Immature natural killer cell (primary cell): ENCODE results near the gene PABPC4L. TPM values are rescaled to one million over a fixed set of nuclear protein-coding genes. Genes with fewer than 3 reads are reported as not detected.
"Not testable (repeated sequence)": the region's sequence is repeated elsewhere in the genome, so short reads cannot be mapped to it uniquely, and the experiment has no call there.

Source experiments
- DNase-seq, 3 donors: peaks; one replicate each; pipeline ENCODE4 v3.0.0; 2022; ENCODE audit warnings: mixed read lengths in 1 of 3
- H3K27ac Mint-ChIP-seq, 6 donors: one replicate each; pipeline ENCODE4 v1.8.0; 2020; ENCODE audit warnings: mixed read lengths in 6 of 6, mild to moderate bottlenecking in 5 of 6, inconsistent platforms in 4 of 6, moderate library complexity in 3 of 6
- H3K27me3 Mint-ChIP-seq, 3 donors: one replicate each; pipeline ENCODE4 v1.8.0; 2020 to 2021; ENCODE audit warnings: low read depth in 3 of 3, mild to moderate bottlenecking in 3 of 3, mixed read lengths in 3 of 3, moderate library complexity in 3 of 3, inconsistent platforms in 1 of 3
- H3K36me3 Mint-ChIP-seq, 3 donors: one replicate each; pipeline ENCODE4 v1.8.0; 2020; ENCODE audit warnings: mixed read lengths in 3 of 3, inconsistent platforms in 2 of 3, mild to moderate bottlenecking in 2 of 3
- H3K4me1 Mint-ChIP-seq, 2 donors: one replicate each; pipeline ENCODE4 v1.8.0; 2020; ENCODE audit warnings: inconsistent platforms in 2 of 2, mild to moderate bottlenecking in 2 of 2, mixed read lengths in 2 of 2, moderate library complexity in 1 of 2
- H3K4me3 Mint-ChIP-seq, 5 donors: one replicate each; pipeline ENCODE4 v1.8.0; 2020; ENCODE audit warnings: mild to moderate bottlenecking in 5 of 5, mixed read lengths in 5 of 5, inconsistent platforms in 3 of 5, moderate library complexity in 3 of 5
- H3K9me3 Mint-ChIP-seq, 6 donors: one replicate each; pipeline ENCODE4 v1.8.0; 2020; ENCODE audit warnings: mild to moderate bottlenecking in 6 of 6, mixed read lengths in 6 of 6, inconsistent platforms in 4 of 6, moderate library complexity in 3 of 6
- polyA plus RNA-seq, 3 donors: library from polyadenylated mRNA; unstranded; fragments of 300-500 nt; fragmentation: Illumina TruSeq; gene quantifications; one replicate each; pipeline ENCODE4 v1.2.3, GENCODE V29; 2021

Gene PABPC4L
- not detected for polyA plus RNA-seq

GRCh38 chr4:134201216-134202161, at the start of gene PABPC4L:
PABPC4L (minus strand) TSS chr4:134201789; CDS start chr4:134201019, 770 bp downstream.
- no peak within 1 kb of the TSS for H3K27ac Mint-ChIP-seq
- H3K27me3 Mint-ChIP-seq = peaks cover 0 to 3% (median 0%) of the 10 kb centered on the region in 3 donors
- H3K36me3 Mint-ChIP-seq = no peaks in the 10 kb centered on the region
- no peak for DNase-seq
- no peak within 1 kb of the TSS for H3K4me3 Mint-ChIP-seq
- H3K9me3 Mint-ChIP-seq = peaks cover 8 to 30% (median 15%) of the 10 kb centered on the region in 6 donors
- H3K4me1 Mint-ChIP-seq = no peaks in the 10 kb centered on the region

GRCh38 chr4:134251322-134251721, 49.7 kb upstream of the PABPC4L start:
- no peak for DNase-seq
- no peak overlapping the region for H3K27ac Mint-ChIP-seq
- H3K36me3 Mint-ChIP-seq = no peaks in the 10 kb centered on the region

GRCh38 chr4:134243742-134244713, 42.4 kb upstream of the PABPC4L start:
- Mint-ChIP-seq H3K27me3 (peaks cover 0 to 1% (median 1%) of the 10 kb centered on the region in 3 donors), H3K36me3 (no peaks in the 10 kb centered on the region), H3K4me3 (no peak overlapping the region), H3K9me3 (peaks cover 3 to 43% (median 24%) of the 10 kb centered on the region in 6 donors), H3K4me1 (no peaks in the 10 kb centered on the region), H3K27ac (no peak overlapping the region)
- no peak for DNase-seq

More at GRCh38 chr4:134251322-134251721, 49.7 kb upstream of the PABPC4L start:
- Mint-ChIP-seq H3K4me1 (no peaks in the 10 kb centered on the region), H3K9me3 (peaks cover 4 to 38% (median 19%) of the 10 kb centered on the region in 6 donors), H3K4me3 (no peak overlapping the region), H3K27me3 (peaks cover 0 to 2% (median 1%) of the 10 kb centered on the region in 3 donors)

GRCh38 chr4:134219043-134219442, 17.5 kb upstream of the PABPC4L start:
- no peaks in the 10 kb centered on the region for H3K27me3 Mint-ChIP-seq
- no peaks in the 10 kb centered on the region for H3K4me1 Mint-ChIP-seq
- H3K27ac Mint-ChIP-seq = no peak overlapping the region
- H3K9me3 Mint-ChIP-seq = peaks cover 11 to 37% (median 27%) of the 10 kb centered on the region in 6 donors
- no peaks in the 10 kb centered on the region for H3K36me3 Mint-ChIP-seq
- H3K4me3 Mint-ChIP-seq = no peak overlapping the region
- no peak for DNase-seq

GRCh38 chr4:134216411-134216810, 14.8 kb upstream of the PABPC4L start:
- Mint-ChIP-seq H3K27ac (no peak overlapping the region), H3K27me3 (no peaks in the 10 kb centered on the region), H3K4me3 (no peak overlapping the region), H3K36me3 (no peaks in the 10 kb centered on the region), H3K9me3 (peaks cover 5 to 35% (median 24%) of the 10 kb centered on the region in 6 donors), H3K4me1 (no peaks in the 10 kb centered on the region)
- no peak for DNase-seq

GRCh38 chr4:134215620-134216344, 14.2 kb upstream of the PABPC4L start:
- no peak for DNase-seq
- H3K27ac Mint-ChIP-seq = no peak overlapping the region
- H3K36me3 Mint-ChIP-seq = no peaks in the 10 kb centered on the region
- peaks cover 5 to 34% (median 24%) of the 10 kb centered on the region in 6 donors for H3K9me3 Mint-ChIP-seq
- no peak overlapping the region for H3K4me3 Mint-ChIP-seq
- no peaks in the 10 kb centered on the region for H3K27me3 Mint-ChIP-seq
- no peaks in the 10 kb centered on the region for H3K4me1 Mint-ChIP-seq

GRCh38 chr4:134207955-134208354, 6.4 kb upstream of the PABPC4L start:
- H3K4me3 Mint-ChIP-seq, H3K27ac Mint-ChIP-seq, H3K36me3 Mint-ChIP-seq, H3K27me3 Mint-ChIP-seq, DNase-seq, H3K4me1 Mint-ChIP-seq: not testable (repeated sequence)
- H3K9me3 Mint-ChIP-seq = peaks cover 6 to 39% (median 23%) of the 10 kb centered on the region in 6 donors

- H3K36me3 Mint-ChIP-seq = no peaks in the 10 kb centered on the region
- no peaks in the 10 kb centered on the region for H3K4me1 Mint-ChIP-seq
- no peak overlapping the region for H3K4me3 Mint-ChIP-seq
- DNase-seq = no peak
- H3K27me3 Mint-ChIP-seq = peaks cover 0 to 3% (median 0%) of the 10 kb centered on the region in 3 donors
- no peak overlapping the region for H3K27ac Mint-ChIP-seq
- H3K9me3 Mint-ChIP-seq = peaks cover 8 to 39% (median 16%) of the 10 kb centered on the region in 6 donors
These were observed 772 bp upstream of the PABPC4L start for GRCh38 chr4:134202166-134202956.

- Mint-ChIP-seq H3K4me1 (no peaks in the 10 kb centered on the region), H3K27me3 (peaks cover 0 to 3% (median 0%) of the 10 kb centered on the region in 3 donors), H3K9me3 (peaks cover 7 to 28% (median 14%) of the 10 kb centered on the region in 6 donors), H3K27ac (no peak overlapping the region), H3K4me3 (no peak overlapping the region), H3K36me3 (no peaks in the 10 kb centered on the region)
- no peak for DNase-seq
These were observed 776 bp downstream of the PABPC4L start for GRCh38 chr4:134200811-134201215.

- no peaks in the 10 kb centered on the region for H3K4me1 Mint-ChIP-seq
- DNase-seq = no peak
- H3K27me3 Mint-ChIP-seq = peaks cover 0 to 2% (median 2%) of the 10 kb centered on the region in 3 donors
- no peaks in the 10 kb centered on the region for H3K36me3 Mint-ChIP-seq
- no peak overlapping the region for H3K27ac Mint-ChIP-seq
- peaks cover 10 to 51% (median 21%) of the 10 kb centered on the region in 6 donors for H3K9me3 Mint-ChIP-seq
- no peak overlapping the region for H3K4me3 Mint-ChIP-seq
These were observed 11.6 kb downstream of the PABPC4L start for GRCh38 chr4:134189949-134190348.

GRCh38 chr4:134189480-134189879, 12.1 kb downstream of the PABPC4L start:
- peaks cover 0 to 2% (median 2%) of the 10 kb centered on the region in 3 donors for H3K27me3 Mint-ChIP-seq
- H3K4me1 Mint-ChIP-seq = no peaks in the 10 kb centered on the region
- no peak overlapping the region for H3K4me3 Mint-ChIP-seq
- no peak for DNase-seq
- H3K36me3 Mint-ChIP-seq = no peaks in the 10 kb centered on the region
- peaks cover 11 to 53% (median 22%) of the 10 kb centered on the region in 6 donors for H3K9me3 Mint-ChIP-seq
- no peak overlapping the region for H3K27ac Mint-ChIP-seq

- H3K4me1 Mint-ChIP-seq = no peaks in the 10 kb centered on the region
- H3K9me3 Mint-ChIP-seq = peaks cover 13 to 50% (median 43%) of the 10 kb centered on the region in 6 donors
- no peaks in the 10 kb centered on the region for H3K36me3 Mint-ChIP-seq
- H3K27ac Mint-ChIP-seq = no peak overlapping the region
- DNase-seq = no peak
- no peaks in the 10 kb centered on the region for H3K27me3 Mint-ChIP-seq
- no peak overlapping the region for H3K4me3 Mint-ChIP-seq
These were observed 22.9 kb downstream of the PABPC4L start for GRCh38 chr4:134178706-134179105.
